Activated effector memory CD4-positive, alpha-beta T cell treated with Interleukin-2 at 50 U/mL for 16 hours (primary cell): Measurements from ENCODE around the gene LAMA2.

Source experiments
- DNase-seq: peaks from one replicate; pipeline ENCODE4 v3.0.0-alpha.2; 2020

The LAMA2 gene

DNA sequence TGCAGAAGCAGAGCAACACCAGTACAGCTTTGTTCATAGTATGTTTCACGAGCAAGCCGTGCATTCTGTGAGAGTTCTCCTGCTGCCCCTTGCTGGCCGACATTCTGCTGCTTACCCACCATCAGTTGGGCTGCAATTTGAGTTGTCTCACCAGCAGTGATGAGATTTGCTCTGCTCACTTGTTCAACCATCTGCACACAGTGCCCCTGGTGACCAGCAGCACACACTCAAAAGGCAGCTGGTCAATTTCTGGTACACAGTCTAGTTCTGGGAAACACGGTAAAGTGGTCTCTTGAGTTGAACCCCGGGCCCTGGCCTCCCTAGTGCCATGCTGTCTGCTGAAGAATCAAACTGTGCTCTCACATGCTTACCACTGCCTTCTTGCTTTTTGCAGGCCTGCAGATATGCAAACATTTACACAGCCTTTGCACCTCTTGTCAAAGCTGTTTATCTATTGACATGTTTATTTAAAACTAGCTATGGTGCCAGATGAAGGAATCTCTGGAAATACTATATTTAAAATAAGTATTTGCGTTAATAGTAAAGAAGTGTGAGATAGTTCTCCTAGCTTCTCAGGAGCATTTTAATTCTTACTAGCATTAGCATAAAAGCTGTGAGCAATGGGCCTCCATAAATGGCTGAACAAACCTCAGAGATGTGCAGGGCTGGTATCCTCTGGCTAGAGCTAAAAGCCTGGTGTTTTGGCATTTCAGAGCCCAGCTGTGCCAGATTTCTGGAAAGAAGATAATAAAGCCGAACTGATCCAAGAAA lies 592.7 kb downstream of the LAMA2 start:
- DNase-seq: no peak

DNA sequence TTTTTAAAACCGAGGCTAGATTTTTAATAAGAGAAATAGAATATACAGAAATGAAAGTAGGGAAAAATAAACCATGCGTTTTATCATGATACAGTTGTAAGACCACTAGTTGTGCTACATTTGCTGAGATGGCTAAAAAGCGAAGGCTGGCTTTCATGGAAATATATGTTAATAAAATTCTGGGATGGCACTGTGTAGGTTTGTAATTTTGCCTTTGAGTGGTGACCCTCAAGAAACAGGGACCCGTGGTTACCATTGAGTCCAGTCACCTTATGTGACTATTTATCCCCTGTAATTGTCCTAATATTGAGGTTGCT lies 593.3 kb downstream of the LAMA2 start:
- DNase-seq: no peak

DNA sequence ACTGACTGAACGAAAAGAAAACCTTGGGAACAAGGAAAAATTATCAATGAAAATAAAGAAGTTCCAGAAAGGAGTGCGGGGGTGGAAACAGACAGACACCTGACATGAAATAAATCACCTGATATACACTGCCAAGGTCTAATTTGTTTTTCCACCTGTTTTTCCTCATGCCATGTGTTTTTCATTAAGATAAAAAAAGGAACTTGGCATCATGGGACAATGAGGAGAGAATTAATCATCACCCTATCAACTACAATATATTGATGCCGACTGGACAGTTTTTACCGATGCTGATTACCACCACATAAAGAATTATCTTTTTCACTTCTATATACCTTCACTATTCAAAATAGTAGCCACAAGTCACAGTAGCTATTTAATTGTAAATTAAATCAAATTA lies 593.9 kb downstream of the LAMA2 start:
- no peak for DNase-seq

DNA sequence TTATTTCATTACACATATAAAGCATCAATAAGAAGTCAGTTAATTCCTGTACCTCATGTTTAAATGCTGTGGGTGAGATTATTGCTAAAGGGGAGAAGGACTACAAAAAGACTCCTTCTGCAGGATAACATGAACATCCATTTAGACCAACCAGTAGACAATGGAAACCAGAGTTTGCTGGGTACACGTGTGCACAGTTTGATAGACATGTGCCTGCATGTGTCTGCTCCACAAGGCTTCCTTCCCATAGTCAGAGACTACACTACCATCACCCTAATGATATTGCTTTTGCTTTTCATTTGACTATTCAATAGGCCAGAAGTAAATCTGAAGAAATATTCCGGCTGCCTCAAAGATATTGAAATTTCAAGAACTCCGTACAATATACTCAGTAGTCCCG lies 595.4 kb downstream of the LAMA2 start:
- DNase-seq: no peak

DNA sequence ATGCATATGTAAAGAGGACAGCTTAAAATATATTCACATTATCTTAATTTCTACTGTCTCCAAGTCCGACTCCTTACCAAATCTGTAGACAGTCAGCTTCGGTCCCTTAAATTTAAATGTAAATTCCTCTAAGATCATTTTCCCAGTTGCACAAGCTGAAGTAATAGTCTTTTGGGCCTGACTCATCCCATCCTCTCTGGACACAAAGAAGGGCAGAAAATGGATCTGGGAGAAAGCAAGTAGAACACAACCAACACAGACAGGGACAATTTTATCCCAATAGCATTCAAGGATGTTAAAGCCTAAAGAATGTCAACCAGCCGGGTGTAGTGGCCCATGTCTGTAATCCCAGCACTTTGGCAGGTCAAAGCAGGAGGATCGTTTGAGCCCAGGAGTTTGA lies 598.8 kb downstream of the LAMA2 start:
- no peak for DNase-seq

DNA sequence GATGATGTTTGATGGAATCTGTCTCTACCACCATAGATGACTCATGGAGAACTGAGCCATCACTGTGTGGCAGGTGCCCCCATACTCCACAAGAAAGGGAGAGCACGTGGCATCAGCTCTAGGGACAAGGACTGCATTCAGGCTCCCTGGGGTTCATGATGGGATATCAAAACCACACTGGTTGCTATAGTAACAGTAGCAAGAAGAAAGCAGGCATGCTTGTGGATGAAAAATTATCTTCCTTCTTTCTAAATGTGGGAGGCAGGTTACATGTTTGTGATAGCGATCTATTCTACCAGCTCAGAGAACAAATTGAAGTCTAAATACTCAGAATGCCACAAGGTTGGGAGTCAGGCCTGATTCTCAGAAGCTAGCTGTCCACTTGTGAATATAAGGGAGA lies 602.8 kb downstream of the LAMA2 start:
- no peak for DNase-seq

DNA sequence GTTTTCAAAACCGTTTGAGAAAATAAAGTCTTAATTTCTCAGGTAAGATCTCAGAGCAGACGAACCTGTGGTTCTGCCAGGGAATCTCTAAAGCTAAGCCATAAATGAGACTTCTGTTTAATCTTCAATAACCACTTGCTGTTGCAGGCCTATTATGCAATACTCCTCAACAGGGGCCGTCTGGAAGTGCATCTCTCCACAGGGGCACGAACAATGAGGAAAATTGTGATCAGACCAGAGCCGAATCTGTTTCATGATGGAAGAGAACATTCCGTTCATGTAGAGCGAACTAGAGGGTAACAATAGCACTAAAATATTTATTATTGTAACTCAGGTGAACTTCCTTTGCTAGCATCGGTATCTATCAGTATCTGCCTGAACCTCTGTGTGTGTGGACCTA lies 603.4 kb downstream of the LAMA2 start:
- no peak for DNase-seq

DNA sequence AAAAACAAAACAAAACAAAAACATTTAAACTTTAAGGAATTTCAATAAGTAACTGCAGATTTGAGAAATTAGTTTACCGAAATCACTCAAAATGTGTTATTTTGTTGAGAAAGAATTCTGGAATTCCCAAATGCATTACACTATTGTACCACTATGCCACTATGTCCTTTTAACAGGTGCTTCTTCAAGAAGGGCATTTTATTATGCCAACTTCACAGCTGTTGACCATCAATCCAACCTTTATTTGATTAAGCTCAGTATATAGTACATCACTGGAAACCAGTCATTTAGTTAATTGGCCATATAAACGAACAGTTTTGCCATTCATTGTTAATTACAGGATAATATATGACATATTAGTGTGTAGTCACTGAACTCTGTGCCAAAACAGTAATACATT lies 605.4 kb downstream of the LAMA2 start:
- no peak for DNase-seq

DNA sequence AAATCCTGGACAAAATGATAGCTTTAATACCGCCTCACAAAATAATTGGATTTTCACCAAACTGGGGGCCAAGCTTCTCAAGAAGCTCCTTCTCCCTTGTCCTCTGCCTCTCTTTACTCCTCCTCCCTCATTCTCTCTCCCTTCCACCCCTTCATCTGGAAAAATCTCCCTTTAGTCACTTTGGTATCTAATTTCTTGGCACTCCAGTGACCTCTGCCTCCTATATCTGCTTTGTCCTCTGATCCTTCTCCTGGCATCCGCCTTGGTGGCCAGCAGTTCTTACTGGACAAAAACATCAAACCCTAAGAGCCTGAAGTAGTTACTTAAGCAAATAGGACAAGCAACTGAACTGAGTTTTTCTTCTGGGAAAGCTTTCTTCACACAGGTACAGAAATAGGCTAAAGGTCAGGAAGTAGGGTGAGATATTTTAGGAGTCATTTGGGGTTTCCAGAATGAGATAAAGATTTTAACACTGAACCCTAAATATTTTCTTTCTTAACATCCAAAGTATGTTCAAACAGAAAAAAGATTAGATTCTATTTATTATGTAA lies 606.4 kb downstream of the LAMA2 start:
- no peak for DNase-seq

DNA sequence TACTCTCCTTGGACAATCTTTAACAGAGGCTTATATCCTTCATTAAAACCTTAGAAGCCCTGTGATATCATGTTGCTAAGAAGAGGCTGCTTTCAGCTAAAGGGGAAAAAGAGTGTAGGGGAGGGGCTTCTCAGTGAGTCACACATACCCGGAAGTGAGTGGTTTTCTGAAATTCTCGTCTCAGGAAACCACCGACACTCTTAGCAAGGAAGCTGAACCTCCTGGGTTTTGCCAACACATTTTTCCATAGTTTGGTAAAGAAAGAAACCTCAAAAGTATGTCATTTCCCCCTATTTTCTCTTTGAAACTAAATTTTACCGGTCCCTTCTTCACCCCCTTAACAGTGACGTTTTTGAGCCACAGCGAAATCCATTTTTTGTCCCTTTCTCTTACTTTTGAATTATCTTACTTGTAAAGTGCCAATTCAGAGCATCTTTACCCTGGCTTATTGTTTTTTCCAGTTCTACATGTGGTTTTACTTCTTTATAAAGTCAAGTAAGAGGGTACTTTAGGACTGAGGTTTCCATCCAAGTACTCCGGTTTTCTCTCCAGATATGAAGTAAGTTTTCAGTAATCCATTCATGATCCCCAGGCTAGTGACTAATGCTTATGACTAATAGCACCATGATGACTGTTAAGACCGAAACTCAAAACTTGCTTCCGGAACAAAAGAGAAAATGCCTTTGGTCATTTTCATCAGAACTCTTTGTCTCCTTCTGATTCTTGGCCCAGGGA lies 607.8 kb downstream of the LAMA2 start:
- DNase-seq: peak; percentile 32

DNA sequence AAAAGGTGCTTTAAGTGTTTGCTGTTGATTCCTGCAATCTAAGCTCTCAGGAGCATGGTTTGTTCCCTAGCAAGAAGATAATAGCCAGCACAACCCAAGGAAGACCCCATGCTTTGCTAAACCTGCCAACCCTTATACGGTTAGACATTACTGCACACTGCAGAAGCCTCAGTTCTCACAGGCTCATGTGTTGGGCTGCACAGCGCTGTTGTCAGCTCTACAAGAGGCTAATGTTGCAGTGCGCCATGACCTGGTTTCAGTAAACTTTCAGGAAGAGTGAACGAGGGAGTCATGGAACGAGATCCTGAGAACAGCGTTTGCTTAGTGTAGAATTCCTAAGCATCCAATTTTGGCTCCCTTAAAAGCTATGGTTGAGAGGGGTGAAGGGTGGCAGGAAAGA lies 608.5 kb downstream of the LAMA2 start:
- DNase-seq: no peak

DNA sequence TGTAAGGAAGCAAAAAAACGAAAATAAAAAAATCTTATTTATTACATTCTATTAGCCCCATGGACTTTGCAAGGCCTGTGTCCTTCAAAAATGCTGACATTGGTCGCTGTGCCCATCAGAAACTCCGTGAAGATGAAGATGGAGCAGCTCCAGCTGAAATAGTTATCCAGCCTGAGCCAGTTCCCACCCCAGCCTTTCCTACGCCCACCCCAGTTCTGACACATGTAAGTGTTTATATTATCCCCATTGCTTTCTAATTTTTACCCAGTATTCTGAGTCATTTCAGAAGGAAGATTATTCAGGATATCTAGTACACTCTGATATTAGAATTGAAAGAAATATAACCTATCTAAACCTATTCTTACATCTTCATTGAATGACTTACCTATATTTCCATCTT lies 609.3 kb downstream of the LAMA2 start:
- no peak for DNase-seq

DNA sequence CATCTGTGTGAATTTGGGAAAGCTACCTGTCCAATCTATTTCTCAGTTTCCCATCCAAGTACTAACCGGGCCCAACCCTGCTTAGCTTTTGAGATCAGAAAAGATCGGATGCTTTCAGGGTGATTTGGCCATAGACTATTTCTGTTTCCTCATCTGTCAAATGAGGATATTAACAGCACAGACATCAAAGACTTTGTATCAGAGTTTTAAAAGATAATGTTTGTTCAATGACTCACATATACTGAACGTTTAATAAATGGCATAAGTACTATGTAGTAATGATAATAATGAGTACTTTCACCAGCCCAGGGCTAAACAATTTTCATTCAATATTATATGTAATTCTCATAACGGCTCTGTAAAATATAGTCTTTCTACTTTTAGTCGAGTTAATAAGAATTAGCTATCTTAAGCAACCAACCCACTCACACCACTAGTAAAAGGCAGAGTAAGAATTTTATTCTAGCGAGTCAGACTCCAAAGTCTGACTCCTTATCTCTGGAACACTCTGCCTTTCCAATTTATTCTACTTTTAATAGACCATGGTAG lies 610.5 kb downstream of the LAMA2 start:
- DNase-seq: no peak

DNA sequence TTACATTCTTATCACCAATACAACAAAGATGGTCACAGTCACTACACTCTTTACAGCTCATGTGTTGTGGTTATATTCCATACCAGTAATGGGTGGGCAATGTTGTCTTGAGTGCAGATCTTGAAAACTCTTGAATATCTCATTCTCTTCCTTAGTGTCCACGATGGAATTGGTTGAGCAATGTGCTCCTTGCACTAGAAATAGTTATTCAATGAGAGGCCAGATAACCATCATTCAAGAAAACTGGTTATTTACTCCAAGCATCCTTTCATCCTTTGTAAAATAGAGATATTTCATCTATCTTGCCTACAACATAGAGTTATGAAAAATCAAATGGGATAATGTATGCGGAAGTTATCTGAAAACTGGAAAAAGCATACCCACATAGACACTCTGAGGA lies 611.2 kb downstream of the LAMA2 start:
- no peak for DNase-seq

DNA sequence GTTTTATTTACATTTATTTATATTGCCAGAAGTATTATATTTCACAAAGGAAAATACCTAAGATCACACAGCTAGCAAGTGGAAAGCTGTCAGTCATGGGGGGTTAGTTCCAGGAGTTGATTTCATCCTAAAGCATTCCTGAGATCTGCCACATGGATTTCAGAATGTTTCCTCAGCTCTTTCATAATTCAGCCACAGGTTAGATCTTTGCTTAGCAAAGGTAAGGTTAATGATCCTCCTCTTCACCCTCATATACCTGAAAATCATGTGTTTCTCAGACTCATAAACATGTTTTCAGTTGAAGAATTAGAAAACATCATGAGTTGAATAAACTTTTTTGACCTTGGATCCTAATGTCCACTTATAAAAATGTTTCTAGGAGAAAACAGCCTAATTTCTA lies 611.6 kb downstream of the LAMA2 start:
- no peak for DNase-seq

DNA sequence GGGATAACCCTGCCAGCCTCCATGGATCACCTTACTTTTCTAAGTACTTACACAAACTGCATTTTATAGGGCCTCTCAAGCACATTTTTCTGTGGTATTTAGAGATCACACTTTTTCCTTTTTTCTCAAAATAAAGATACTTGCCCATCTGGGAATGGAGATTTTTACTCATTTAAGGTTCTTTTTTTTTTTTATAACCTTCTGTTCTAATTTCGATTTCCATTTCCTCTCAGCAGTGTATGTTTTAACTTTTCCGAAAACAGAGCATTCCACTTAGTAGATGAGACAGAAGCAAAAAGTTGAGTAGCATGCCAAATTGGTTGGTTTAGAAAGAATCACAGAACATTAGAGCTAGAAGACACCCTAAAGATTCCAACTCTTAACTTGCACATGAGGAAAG lies 612.7 kb downstream of the LAMA2 start:
- DNase-seq: no peak

DNA sequence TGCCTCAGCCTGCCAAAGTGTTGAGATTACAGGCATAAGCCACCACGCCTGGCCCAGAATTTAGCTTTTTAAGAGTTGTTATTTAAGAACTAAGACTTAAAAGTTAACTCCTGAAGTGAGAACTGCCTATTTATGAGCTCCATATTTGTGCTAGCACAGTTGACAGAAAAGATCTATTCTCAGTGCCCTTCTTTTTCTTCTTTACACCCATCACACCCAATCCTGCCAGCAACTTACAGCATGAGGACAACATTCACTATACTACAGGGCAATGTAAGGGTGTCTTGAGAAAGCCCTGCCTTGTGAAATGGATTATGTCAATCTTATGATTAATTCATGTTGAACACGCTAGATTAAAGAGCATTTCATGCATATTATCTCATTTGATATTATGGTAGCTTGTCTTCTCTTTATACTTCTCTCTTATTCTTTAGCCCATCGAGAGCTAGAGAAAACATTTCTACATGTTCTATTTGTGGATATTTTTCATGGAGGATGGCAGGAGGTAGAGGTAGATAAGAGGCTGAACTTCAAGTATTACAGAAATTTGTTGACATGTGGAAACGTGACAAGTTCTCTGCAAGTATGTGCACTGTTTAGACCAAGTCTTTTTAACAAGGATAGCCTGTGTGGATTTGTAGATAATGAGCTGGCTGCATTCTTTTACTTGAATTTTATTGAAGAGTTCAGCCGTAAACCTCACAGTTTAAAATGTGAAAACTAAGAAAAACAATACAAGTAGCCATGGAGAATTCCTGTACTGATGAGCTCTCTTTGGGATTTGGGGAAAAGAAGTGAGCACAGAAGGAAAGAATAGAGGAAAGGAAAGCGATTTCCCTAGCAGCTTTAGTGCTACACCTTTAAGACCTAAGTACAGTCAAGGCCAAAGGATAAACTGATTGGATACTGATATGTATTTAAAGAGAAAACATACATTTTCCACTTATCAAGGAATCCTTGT lies 614.8 kb downstream of the LAMA2 start:
- DNase-seq: no peak

DNA sequence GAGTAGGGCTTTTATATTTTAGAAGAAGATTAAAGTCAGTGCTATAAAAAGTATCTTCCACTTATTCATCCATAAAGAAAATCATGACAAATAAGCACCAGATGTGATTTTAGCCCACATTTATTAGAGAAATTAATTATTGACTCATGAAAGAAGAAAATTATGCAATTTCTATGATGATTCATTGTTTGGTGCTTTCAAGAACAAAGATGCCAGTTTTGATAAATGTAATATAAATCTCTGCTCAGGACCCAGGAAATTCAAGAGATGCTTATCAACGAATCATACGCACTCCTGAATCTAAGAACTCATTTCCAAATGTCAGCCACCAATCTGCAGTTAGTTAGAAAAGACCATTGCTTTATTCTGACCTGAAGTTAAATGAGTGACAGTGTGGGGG lies 615.6 kb downstream of the LAMA2 start:
- DNase-seq: no peak

DNA sequence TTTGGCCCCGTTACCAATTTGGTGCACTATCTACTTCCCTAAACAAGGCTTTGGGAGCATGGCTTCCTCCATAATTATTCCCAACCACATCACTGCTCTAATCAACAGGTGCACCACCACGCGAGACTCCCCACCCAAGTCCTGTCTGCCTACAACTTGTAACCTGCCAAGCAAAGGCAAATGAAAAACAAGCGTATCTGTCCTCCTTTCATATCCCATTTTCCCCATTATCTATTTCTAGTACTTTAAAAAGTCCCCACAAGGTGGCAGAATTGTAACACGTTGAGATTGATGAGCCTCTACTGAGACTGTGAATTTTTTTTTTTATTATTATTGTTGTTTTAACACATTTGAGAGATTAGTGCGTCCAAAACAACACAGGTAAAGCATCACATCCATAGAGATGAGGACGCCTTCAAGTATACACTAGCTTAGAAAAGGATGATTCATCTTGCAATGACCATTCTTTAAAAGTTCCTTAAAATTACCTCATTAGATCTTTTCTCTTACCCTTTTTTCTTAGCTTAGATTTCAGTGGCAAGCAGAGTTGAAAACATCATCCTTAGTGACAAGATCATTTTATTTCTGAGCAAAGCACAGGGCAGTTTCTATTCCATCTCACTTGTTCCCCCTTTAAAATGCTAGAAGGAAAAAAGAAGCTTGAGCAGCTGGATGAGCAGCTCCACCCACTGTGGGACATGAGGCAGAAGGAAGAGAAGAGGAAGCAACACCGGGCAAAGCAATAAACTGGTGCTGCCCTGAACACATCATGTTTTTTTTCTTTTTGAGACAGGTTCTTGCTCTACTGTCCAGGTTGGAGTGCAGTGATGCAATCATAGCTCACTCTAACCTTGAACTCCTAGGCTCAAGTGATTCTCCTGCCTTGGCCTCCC lies 616.3 kb downstream of the LAMA2 start:
- no peak for DNase-seq

DNA sequence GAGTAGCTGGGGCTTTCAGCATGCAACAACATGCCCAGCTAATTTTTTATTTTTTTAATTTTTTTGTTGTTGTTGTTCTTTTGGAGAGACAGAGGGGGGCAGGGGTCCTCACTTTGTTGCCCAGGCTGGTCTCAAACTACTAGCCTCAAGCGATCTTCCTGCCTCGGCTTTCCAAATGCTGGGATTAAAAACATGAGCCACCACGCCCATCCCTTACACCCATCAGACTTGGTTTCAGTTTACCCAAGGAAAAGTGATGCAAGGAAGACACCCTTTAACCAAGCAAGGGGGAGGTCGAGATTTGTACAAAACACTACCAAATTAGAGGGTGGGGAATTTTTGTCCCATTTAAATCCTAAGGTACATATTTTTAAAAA lies 616.9 kb downstream of the LAMA2 start:
- DNase-seq: no peak

DNA sequence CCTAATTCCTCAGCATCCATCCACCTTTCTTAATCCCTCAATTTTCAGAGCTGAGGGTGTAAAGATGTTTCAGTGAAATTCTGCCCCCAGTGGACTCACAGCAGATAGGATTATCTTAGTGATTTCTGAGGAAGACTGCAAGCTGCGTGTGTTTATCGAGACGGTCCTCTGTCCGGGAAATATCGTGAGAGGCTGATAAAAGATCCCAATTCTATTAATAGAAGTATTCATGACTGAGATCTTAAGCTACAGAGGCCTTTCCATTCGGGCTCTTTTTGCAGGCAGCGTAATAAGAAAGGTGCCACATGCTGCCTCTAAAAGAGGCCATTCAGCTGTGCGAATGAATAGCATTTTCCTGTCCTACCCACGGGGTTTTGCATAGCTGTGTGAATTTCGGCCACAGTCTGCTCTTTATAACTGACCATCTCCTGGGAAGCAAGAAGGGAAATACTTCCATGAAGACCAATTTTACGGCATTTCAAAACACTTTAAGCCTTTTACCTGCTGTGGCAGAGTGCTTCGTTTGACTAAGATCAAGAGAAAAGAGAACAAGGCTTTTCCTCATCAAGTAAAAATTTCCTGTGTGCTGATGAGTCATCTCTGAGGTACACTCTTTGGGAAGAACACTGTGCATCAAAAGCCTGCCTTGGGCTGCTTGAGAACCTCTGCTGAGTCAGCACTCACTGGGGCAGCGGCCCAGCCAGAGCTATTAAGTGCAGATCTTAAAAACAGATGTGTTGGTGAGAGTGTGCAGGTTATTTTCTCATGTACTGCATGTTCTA lies 618.2 kb downstream of the LAMA2 start:
- no peak for DNase-seq
